Lower leg skin (tissue), 3 donors: Measurements from ENCODE around the gene KIF17.

Source experiments
- POLR2A ChIP-seq, 2 donors: fragments of 450-650 bp; IDR thresholded peaks; one replicate each; pipeline ENCODE4 v1.6.1; 2016 to 2017; ENCODE audit warnings: antibody characterized with exemption in 2 of 2, mild to moderate bottlenecking in 1 of 2, moderate library complexity in 1 of 2
- TF ChIP-seq, protein P1 (sequence below), 3 donors: fragments of 450-650 bp; IDR thresholded peaks; one replicate each; pipeline ENCODE4 v1.5.1; 2016; ENCODE audit warnings: antibody characterized with exemption in 3 of 3, mild to moderate bottlenecking in 3 of 3, moderate library complexity in 2 of 3

DNA sequence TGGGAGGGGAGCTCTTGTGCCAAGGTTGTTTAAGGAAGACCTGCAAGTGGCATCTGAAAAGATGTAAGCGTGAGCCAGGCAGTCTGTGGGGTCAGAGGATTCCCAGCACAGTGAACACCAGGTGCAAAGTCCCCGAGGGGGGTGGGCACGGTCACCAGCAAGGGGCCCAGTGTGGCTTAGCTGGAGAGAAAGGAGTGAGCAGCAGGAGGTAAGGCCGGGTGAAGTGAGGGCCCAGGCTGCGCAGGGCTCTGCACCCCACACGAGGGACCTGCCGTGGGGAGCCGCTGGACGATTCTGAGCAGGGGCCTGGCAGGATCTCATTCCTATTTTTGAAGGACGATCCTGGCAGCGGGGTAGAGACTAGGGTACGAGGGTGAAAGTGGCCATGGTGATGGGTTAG is 60.8 kb downstream of the KIF17 start:
- TF ChIP-seq, protein P1, sequence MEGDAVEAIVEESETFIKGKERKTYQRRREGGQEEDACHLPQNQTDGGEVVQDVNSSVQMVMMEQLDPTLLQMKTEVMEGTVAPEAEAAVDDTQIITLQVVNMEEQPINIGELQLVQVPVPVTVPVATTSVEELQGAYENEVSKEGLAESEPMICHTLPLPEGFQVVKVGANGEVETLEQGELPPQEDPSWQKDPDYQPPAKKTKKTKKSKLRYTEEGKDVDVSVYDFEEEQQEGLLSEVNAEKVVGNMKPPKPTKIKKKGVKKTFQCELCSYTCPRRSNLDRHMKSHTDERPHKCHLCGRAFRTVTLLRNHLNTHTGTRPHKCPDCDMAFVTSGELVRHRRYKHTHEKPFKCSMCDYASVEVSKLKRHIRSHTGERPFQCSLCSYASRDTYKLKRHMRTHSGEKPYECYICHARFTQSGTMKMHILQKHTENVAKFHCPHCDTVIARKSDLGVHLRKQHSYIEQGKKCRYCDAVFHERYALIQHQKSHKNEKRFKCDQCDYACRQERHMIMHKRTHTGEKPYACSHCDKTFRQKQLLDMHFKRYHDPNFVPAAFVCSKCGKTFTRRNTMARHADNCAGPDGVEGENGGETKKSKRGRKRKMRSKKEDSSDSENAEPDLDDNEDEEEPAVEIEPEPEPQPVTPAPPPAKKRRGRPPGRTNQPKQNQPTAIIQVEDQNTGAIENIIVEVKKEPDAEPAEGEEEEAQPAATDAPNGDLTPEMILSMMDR (IDR thresholded peaks at IDR 0.05): no peak
- no peak for TF ChIP-seq POLR2A (IDR thresholded peaks at IDR 0.05)
